VCaP (cell line): ENCODE data around the gene GAB4.

Source experiments
- H3K27ac ChIP-seq: fragments of 450-650 bp; 2 replicates; pipeline ENCODE4 v1.5.1; 2017
- TF ChIP-seq, protein P1 (sequence below): fragments of 450-650 bp; conservative IDR thresholded peaks from 2 replicates; pipeline ENCODE4 v1.5.1; 2017; ENCODE audit warnings: mild to moderate bottlenecking, moderate library complexity

The GAB4 gene

DNA sequence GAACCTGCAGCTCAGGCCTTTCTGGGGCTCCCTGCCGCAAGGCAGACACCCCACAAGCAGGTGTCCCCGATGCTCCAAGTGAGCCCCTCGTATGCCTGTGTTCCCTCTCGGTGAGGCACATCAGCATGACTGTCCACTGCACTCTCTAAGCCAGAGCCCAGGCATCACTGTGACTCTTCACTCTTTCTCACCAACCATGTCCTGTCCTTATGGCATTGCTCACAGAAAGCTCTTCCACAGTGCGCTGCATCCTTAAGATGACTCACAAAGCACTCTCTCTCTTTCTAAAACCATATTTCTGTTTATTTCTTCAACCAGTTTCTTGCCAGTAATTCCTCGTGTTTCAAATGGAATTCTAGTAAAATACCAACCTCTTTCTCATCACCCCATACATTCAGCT is 18.1 kb downstream of the GAB4 start:
- TF ChIP-seq, protein P1, sequence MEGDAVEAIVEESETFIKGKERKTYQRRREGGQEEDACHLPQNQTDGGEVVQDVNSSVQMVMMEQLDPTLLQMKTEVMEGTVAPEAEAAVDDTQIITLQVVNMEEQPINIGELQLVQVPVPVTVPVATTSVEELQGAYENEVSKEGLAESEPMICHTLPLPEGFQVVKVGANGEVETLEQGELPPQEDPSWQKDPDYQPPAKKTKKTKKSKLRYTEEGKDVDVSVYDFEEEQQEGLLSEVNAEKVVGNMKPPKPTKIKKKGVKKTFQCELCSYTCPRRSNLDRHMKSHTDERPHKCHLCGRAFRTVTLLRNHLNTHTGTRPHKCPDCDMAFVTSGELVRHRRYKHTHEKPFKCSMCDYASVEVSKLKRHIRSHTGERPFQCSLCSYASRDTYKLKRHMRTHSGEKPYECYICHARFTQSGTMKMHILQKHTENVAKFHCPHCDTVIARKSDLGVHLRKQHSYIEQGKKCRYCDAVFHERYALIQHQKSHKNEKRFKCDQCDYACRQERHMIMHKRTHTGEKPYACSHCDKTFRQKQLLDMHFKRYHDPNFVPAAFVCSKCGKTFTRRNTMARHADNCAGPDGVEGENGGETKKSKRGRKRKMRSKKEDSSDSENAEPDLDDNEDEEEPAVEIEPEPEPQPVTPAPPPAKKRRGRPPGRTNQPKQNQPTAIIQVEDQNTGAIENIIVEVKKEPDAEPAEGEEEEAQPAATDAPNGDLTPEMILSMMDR = no peak
- H3K27ac ChIP-seq = no peak overlapping the region

DNA sequence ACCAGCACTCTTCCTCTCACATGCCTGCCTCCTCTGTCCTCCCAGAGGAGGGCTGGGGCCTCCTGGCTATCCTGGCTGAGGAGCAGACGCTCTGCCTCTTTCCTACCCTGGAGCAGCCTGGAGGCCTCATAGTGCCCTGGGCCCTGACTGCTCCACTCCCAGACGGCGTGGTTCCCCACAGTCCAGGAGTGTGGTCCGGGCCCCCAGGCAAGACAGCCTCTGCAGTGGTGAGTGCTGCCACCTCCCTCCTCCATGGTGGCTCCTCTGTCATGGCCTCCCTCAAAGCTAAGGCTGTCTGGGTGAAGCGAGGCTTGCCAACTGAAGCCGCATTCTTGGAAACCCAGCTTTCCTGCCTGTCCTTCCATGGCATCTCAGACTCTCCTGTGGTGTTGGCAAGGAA is 19.8 kb downstream of the GAB4 start:
- no peak overlapping the region for H3K27ac ChIP-seq
- TF ChIP-seq, protein P1 = no peak

DNA sequence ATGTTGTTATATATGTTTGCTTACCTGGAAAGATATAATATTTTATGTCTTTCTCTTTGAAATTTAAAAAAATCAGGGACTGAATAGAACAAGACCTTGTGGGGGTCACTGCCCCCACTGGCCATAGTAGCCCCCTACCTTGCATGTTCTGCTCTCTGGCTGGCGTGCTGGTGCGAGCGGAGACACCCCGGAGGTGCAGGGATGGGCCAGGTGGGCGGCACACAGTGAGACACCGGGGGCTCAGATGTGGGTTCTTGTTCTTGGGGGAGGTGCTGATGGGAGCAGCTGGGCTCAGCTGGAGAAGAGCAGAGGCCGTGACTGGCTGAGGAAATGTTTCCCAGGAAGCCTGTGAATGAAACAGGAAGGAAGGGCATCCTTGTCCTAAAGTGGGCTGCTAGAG is 20.2 kb downstream of the GAB4 start:
- TF ChIP-seq, protein P1 = no peak
- H3K27ac ChIP-seq = no peak overlapping the region

DNA sequence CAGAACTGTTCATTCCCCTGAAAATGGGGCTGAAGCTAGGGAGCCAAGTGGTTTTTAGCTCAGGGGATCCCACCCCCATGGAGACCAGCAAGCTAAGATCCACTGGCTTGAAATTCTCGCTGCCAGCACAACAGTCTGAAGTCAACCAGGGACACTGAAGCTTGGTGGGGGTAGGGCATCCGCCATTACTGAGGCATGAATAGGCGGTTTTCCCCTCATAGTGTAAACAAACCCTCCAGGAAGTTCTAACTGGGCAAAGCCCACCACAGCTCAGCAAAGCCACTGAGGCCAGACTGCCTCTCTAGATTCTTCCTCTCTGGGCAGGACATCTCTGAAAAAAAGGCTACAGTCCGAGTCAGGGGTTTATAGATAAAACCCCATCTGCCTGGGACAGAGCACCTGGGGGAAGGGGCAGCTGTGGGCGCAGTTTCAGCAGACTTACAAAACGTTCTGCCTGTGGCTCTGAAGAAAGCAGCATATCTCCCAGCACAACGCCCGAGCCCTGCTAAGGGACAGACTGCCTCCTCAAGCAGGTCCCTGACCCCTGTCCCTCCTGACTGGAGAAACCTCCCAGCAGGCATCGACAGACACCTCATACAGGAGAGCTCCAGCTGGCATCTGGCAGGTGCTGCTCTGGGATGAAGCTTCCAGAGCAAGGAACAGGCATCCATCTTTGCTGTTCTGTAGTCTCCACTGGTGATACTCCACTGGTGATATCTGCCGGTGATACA is 32.7 kb downstream of the GAB4 start:
- TF ChIP-seq, protein P1 = no peak
- no peak overlapping the region for H3K27ac ChIP-seq

DNA sequence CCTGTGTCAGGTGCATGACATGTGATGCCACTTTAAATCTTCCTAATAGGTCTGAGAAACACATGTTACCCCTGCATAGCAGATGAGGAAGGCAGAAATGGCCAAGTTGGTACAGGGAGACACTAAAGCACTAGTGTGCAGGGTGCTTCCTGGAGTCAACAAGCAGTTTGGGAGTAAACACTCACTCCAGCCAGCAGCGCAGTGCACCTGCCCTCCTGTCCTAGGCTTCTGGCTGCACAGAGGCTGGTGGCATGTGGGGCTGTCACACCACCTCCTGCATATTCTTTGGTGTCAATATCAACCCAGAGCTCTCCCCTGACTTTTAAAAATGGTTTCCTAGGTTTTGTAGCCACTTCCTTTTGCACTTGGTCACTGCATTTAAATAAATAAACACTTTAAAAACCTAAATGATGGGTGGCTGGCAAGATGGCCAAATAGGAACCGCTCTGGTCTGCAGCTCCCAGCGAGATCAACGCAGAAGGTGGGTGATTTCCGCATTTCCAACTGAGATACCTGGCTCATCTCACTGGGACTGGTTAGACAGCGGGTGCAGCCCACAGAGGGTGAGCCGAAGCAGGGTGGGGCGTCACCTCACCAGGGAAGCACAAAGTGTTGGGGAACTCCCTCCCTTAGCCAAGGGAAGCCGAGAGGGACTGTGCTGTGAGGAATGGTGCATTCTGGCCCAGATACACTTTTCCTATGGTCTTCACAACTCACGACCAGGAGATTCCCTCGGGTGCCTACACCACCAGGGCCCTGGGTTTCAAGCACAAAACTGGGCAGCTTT is 33.5 kb downstream of the GAB4 start:
- no peak overlapping the region for H3K27ac ChIP-seq
- TF ChIP-seq, protein P1 = no peak

DNA sequence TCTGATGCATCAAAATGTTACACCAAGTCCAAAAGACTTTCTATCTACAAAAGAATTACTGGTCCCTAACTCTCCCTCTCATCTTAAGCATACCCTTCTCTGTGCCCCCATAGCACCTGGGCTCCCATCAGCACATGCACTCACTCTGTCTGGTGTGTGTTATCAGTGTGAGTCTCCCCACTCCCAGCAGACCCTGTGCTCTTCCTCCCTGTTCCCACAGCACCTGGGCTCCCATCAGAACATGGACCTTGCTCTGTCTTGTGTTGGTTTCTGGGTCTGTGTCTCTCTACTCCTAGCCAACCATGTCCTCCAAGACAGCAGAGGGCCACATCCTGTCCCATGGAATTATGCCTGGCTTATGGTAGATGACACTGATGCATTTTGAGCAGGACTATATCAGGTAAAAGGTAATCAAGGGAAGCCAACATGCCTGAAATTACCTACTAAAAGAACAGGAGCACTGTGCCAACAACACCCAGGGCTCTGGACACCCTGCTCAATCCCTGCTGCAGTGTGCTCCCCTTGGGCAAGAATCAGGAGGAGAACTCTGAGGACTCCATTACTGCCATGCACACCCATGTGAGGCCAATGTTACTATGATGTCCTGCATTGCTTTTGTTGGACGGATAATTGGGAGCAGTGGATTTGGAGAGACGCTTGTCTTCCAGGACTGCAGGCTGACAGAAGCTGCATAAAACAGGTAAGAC is 34.3 kb downstream of the GAB4 start:
- TF ChIP-seq, protein P1 = no peak
- no peak overlapping the region for H3K27ac ChIP-seq

DNA sequence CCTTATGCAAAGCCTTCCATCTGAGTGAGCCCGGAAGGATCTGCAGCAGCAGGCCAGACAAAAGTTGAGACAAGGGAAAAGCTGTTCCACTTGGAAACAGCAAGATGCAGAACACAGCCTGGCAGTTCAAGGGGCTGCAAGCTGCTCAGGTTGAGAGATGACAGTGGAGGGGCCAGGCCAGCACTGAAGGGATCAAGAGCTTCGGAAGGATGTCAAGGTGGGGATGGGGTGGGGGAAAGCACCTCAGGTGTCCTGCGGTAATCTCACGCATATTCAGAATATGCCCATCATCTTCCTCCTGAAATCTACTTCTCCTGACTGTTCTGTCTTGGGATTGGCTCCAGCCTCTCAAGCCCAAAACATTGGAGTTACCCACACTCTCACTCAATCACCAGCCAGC is 35.7 kb downstream of the GAB4 start:
- no peak overlapping the region for H3K27ac ChIP-seq
- TF ChIP-seq, protein P1 = no peak
